ENCODE data around the gene C9orf152.
"Not testable (repeated sequence)": the region's sequence is repeated elsewhere in the genome, so short reads cannot be mapped to it uniquely, and the experiment has no call there.

Gene C9orf152

DNA sequence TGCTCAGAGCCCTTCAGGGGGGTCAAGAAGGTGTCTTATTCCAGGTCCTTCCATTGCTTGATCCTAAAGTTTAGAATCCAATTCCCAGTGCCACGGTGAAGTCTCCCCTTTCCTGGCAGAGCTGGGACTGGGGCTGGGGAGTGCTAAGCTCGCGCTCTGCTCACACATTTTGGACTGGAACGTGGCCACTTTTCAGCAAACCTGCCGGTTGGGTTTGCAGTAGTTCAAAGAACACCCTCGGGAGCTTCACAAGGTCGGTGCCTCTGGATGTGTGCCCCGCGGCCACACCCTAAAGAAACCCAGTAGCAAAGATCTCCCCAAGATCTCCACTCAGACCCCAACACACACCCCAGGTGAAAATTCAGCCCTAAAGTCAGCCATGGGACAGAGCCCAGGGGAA is at the start of gene C9orf152:
Gene C9orf152, minus strand, starts transcription at position 129 of the 400 bp plus-strand sequence. CDS start 580 bp downstream, outside the sequence.
- no peak for DNase-seq (ENCODE audit: low read depth)

DNA sequence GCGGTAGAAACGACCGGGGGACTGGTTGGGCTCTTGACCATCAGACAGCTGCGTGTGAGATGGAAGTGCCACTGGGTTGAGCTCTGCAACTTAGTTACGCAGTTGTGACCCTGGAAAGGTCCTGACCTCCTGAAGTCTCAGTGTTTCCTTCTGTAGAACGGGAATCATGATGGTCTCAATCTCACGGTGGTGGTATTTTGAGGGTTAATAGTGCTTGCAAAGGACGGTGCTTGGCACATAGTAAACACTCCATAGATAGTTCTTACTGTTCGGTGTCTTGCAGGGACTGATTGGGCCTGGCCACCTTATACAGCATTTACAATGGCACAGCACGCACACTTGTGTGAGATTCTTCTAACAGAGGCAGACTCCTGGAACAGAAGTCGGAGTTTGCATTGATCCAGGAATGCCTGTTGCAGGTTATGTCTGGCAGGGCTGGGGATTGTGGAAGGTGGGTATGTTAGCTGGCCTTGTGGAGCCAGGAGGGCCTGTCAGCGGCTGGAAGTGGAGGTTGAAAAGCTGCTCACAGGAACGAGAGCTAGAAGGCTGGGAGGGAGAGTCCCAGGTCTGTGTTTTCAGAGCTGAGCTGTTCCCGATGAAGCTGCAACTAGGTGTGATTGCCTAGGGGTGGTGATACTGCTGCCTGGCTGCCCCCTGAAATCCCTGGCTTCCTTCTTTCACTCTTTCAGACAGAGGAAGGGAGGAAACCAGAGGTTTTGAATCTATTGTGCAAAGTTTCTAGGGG is 49.3 kb upstream of the C9orf152 start:
- no peak for DNase-seq (ENCODE audit: low read depth)

GRCh38 chr9:110256380-110257096 is 48.6 kb upstream of the C9orf152 start, which contains the start of gene TXN:
Gene TXN (minus strand): TSS chr9:110256507. CDS start chr9:110256435, 72 bp downstream.
- DNase-seq (ENCODE audit: low read depth): peak; percentile 71

- peak; percentile 4 for DNase-seq (ENCODE audit: low read depth)
Measured at GRCh38 chr9:110255463-110256379, 47.8 kb upstream of the C9orf152 start.

DNA sequence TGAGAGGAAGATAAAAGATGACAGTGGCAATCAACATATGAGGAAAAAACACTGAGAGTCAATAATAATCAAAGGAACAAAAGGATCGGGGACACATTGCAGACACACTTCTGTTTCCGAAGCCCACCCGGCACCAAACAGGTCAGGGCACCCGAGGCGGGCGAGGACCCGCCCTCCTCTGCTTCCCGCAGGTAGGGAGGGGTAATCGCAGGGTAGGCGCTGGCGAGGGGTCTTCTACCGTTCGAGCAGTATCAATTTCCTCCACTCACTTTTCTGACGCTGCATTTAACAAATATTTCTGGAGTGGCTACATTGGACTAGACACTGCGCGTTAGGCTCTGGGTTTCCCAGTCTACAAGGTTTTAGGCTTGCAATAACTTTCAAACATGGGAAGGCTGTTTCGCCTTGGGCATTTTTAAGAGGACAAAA is 47.1 kb upstream of the C9orf152 start:
- DNase-seq (ENCODE audit: low read depth): no peak

GRCh38 chr9:110254500-110254899 is 46.5 kb upstream of the C9orf152 start:
- no peak for DNase-seq (ENCODE audit: low read depth)

DNA sequence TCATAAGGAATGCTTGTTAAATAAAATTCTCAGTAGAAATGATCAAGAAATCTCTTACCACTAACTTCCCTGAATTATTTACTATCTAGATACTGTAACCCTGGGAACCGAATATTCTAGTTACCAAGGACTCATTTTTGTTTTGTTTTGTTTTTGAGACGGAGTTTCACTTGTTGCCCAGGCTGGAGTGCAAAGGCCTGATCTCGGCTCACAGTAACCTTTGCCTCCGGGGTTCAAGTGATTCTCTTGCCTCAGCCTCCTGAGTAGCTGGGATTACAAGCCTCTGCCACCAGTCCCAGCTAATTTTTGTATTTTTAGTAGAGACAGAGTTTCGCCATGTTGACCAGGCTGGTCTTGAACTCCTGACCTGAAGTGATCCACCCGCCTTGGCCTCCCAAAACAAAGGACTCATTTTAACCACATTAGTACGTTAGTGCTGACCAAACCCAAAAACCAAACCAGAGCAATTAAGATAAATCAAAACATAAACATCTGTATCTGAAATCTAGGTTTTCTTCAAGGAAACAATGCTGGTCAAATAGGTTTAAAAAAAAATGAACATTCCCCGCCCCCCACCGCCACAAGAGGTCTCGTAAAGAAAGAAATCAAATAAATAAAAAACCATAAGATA is 44.7 kb upstream of the C9orf152 start:
- no peak for DNase-seq (ENCODE audit: low read depth)

DNA sequence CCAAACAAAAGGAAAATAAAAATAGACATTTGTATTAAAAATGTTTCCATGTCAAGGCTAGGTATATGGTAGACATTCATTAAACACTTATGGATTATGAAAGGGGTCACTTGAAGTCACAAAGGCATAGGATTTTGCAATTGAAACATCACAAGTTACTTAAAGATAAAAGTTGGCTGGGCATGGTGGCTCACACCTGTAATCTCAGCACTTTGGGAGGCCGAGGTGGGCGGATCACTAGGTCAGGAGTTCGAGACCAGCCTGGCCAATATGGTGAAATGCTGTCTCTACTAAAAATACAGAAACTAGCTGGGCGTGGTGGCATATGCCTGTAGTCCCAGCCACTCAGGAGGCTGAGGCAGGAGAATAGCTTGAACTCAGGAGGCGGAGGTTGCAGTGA is 43.8 kb upstream of the C9orf152 start:
- not testable (repeated sequence) for DNase-seq (ENCODE audit: low read depth)

GRCh38 chr9:110251212-110251611 is 43.3 kb upstream of the C9orf152 start:
- DNase-seq (ENCODE audit: low read depth): no peak

DNA sequence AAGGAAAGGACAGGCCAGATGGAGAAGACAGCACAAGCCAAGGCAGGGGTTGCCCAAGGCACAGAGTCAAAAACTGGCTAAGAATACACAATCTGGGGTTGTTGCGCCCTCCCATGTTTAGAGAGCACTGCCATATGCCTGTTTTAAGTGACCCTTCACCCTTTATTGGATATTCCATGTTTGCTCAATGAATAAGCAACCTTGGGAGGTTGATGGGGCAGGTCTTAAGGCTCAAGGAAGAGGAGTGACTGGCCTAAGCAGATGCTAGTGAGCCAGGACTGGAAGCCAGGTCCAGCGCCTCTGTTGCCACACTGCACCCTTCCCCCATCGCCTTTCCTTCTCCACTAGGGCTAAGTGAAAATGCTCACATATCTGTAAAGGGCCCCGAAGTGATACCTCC is 41.6 kb upstream of the C9orf152 start:
- no peak for DNase-seq (ENCODE audit: low read depth)

DNA sequence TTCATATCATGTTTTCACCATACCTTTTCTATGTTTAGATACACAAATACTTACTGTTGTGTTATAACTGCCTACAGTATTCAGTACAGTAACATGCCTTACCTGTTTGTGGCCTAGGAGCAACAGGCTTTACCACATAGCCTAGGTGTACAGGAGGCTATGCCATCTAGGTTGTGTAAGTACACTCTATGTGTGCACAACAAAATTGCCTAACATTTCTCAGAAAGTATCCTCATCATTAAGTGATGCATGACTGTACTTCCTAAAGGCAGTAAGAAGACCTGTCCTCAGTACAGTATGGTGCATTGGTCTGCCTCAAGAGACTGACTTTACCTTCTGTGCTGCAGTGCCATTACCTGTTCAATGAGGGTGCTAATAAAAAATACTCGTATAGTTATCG is 40.4 kb upstream of the C9orf152 start:
- DNase-seq (ENCODE audit: low read depth): no peak

DNA sequence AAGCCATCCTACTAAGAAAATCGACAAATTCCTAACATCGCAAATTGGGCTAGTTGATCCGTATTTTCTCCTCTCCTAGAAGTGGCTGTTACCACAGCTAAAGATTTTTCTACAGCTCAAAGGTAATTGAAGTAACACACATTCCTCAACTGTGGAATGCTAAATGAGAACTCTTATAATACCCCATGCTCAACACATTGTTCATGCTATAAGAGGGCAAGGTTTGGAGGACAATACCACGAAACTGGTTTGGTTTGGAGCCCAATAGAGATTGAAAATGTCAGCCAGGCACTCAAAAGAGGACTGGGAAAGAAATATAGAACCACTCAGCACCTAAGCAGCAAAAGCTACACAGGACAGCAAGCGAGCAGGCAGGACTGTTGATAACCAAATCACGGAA is 38.3 kb upstream of the C9orf152 start:
- no peak for DNase-seq (ENCODE audit: low read depth)

DNA sequence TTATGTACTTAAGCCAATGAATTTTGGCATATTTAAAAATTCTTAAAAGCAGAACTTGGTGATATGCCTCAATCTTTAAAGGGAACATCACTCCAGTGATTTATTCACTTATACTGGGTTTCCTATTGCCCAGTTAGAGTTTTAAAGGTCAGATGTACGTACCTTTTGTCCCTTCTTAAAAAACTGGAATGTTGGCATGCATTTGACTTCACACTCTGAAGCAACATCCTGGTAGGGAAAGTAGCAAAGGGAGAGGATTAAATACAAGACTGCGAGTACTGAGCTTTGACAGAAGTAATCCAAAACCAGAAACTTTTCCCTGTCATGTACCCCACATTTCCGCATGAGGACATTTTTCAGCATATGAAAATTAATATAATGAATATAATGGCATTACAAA is 36.7 kb upstream of the C9orf152 start:
- no peak for DNase-seq (ENCODE audit: low read depth)

- no peak for DNase-seq (ENCODE audit: low read depth)
Measured at GRCh38 chr9:110241858-110242321, 33.9 kb upstream of the C9orf152 start.

GRCh38 chr9:110241260-110241857 is 33.4 kb upstream of the C9orf152 start:
- no peak for DNase-seq (ENCODE audit: low read depth)

- DNase-seq (ENCODE audit: low read depth): no peak
Measured at GRCh38 chr9:110240198-110240597, 32.2 kb upstream of the C9orf152 start.

DNA sequence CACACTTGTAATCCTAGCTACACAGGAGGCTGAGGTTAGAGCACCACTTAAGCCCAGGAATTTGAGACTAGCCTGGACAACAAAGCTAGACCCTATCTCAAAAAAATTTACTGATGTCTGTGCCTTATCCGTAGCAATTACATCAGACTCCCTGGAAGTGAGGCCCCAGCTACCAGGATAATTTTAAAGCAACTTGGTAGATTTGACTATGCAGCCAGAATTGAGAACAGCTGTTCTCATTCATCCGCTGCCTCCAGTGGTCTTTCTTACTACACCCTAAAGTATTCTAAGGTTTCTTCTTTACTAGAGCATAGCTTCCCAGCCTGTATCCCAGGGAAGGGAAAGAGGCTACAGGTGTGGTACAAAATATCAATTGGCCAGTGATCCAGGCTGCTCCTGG is 20.4 kb upstream of the C9orf152 start:
- DNase-seq (ENCODE audit: low read depth): no peak

DNA sequence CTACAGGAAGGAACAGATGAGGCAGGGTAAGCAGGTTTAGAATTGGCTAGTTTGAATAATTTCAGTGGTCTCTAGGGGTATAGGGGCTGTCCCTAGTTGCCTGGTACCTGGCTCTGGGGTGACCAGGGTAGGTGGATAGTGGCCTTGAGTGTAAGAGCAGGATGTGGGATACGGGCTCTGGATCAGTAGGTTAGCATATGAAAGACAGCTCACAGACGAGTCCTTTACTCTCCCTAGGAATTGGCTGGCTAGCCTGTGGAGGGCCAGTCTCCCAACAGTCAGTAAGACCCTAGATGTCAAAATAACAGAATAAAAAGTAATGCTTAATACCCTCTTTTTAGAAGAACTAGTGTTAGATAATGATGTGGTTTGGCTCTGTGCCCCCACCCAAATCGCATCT is 16.6 kb upstream of the C9orf152 start:
- DNase-seq (ENCODE audit: low read depth): no peak

DNA sequence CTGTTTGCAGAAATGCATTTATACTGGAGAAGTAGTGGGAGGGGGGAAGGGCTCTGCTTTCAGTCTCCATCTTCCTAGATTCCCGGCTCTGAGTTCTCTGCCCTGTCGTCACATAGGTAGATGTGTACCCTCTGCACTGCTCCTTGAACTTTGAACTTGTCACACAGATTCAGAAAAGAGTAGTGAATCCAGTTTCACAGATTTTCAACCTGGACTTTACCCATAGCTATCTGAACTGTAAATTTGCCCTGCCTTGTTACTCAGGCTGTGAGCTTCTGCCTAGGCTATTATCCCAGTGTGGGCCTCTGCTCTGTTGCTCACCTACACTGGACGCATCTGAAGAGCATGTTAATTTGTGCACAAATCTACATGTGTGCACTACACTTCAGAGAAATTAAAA is 12.8 kb upstream of the C9orf152 start:
- no peak for DNase-seq (ENCODE audit: low read depth)

DNA sequence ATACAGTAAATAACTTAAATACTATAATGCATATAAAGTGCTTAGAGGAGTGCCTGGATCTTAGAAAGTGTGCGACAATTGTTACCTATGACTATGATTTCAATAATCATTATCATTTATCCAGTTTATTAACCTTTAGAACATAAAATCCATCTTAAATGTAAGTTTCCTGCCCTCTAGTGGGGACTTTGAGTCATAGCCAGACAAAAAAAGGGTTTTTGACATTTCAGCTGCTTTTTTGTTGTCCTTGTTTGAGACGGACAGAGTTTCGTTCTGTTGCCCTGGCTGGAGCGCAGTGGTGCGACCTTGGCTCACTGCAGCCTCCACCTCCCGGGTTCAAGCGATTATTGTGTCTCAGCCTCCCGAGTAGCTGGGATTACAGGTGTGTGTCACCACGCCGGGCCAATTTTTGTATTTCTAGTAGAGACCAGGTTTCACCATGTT is 9.7 kb upstream of the C9orf152 start:
- DNase-seq (ENCODE audit: low read depth): no peak
